ENCODE data around the gene PHTF2. TPM values are rescaled to one million over a fixed set of nuclear protein-coding genes. Genes with fewer than 3 reads are reported as not detected.
"Not testable (repeated sequence)": the region's sequence is repeated elsewhere in the genome, so short reads cannot be mapped to it uniquely, and the experiment has no call there.

PHTF2 gene
- polyA plus RNA-seq, 10 donors, result 17.3 to 26.0 (median 20.7) TPM

- no peak for DNase-seq
These were observed 26.6 kb downstream of the PHTF2 start for GRCh38 chr7:77825131-77825530.

GRCh38 chr7:77826300-77826699, 27.7 kb downstream of the PHTF2 start:
- no peak for DNase-seq

GRCh38 chr7:77827999-77828398, 29.4 kb downstream of the PHTF2 start:
- no peak for DNase-seq

- DNase-seq, result no peak
These were observed 32.2 kb downstream of the PHTF2 start for GRCh38 chr7:77830649-77831355.

- no peak for DNase-seq
These were observed 32.9 kb downstream of the PHTF2 start for GRCh38 chr7:77831481-77831880.

- no peak for DNase-seq
These were observed 33.4 kb downstream of the PHTF2 start for GRCh38 chr7:77831953-77832352.

GRCh38 chr7:77833136-77833535, 34.6 kb downstream of the PHTF2 start:
- DNase-seq, result no peak

- not testable (repeated sequence) for DNase-seq
These were observed 37.9 kb downstream of the PHTF2 start for GRCh38 chr7:77836425-77836824.

GRCh38 chr7:77837275-77837674, 38.7 kb downstream of the PHTF2 start:
- DNase-seq, result no peak

GRCh38 chr7:77837966-77838365, 39.4 kb downstream of the PHTF2 start:
- no peak for DNase-seq

GRCh38 chr7:77838929-77839491, 40.4 kb downstream of the PHTF2 start:
- no peak for DNase-seq

- DNase-seq, result no peak
These were observed 41.3 kb downstream of the PHTF2 start for GRCh38 chr7:77839919-77840318.

GRCh38 chr7:77843194-77843593, 44.6 kb downstream of the PHTF2 start:
- DNase-seq, result no peak

GRCh38 chr7:77846317-77847092, 47.9 kb downstream of the PHTF2 start:
- DNase-seq, result no peak

GRCh38 chr7:77855371-77856083, 57.0 kb downstream of the PHTF2 start:
- DNase-seq, result no peak

- DNase-seq, result no peak
These were observed 59.7 kb downstream of the PHTF2 start for GRCh38 chr7:77858278-77858677.

GRCh38 chr7:77859343-77859742, 60.8 kb downstream of the PHTF2 start:
- DNase-seq, result no peak

GRCh38 chr7:77862691-77863090, 64.1 kb downstream of the PHTF2 start:
- peak in 1 of 3 donors; percentile 22 for DNase-seq

GRCh38 chr7:77863860-77864259, 65.3 kb downstream of the PHTF2 start:
- no peak for DNase-seq

GRCh38 chr7:77866370-77866769, 67.8 kb downstream of the PHTF2 start:
- no peak for DNase-seq

- DNase-seq, result peak in 1 of 3 donors; percentile 37
These were observed 68.4 kb downstream of the PHTF2 start for GRCh38 chr7:77866786-77867536.

GRCh38 chr7:77867537-77867865, 68.9 kb downstream of the PHTF2 start:
- DNase-seq, result no peak

Data from muscle of back (tissue), 11 donors.